GM18526 (cell line): Measurements from ENCODE around the gene WWC2.

Experiments
- POLR2A ChIP-seq: IDR thresholded peaks from 3 replicates; pipeline ENCODE4 v1.6.1; 2011; ENCODE audit not compliant: insufficient read length; ENCODE audit errors: extremely low read depth

The WWC2 gene

DNA sequence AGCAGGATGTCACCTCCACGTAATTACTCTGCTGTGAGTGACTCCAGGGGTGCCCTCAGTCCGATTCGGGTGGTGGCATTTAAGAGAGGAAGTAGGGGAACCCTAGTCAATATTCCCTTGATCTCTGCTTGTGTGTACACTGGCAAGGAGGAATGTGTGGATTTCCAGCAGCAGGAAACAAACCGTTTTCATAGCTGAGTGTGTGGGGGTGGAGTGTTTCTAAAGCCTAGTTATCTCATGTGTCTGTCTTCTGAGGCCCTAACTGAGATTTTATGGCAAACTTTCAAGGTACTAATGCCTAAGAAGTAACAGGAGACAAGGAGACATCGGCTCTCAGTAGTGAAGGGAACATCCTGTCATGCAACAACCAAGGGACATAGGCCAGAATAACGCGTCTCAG is 229.8 kb downstream of the WWC2 start:
- no peak for TF ChIP-seq POLR2A

DNA sequence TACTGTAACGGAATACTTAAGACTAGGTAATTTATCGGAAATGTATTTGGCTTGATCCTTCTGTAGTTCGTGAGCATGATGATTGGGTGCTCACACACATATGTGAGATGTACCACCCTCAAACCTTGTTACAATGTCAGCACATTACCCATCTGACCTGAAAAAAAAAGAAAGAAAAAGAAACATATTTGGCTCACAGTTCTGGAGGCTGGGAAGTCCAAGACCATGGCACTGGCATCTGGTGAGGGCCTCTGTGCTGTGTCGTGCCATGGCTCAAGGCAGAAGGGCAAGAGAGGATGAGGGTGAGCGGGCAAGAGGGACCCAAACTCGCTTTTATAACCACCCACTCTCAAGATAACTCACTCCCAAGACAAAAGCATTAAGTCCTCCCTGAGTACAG is 230.2 kb downstream of the WWC2 start:
- no peak for TF ChIP-seq POLR2A

DNA sequence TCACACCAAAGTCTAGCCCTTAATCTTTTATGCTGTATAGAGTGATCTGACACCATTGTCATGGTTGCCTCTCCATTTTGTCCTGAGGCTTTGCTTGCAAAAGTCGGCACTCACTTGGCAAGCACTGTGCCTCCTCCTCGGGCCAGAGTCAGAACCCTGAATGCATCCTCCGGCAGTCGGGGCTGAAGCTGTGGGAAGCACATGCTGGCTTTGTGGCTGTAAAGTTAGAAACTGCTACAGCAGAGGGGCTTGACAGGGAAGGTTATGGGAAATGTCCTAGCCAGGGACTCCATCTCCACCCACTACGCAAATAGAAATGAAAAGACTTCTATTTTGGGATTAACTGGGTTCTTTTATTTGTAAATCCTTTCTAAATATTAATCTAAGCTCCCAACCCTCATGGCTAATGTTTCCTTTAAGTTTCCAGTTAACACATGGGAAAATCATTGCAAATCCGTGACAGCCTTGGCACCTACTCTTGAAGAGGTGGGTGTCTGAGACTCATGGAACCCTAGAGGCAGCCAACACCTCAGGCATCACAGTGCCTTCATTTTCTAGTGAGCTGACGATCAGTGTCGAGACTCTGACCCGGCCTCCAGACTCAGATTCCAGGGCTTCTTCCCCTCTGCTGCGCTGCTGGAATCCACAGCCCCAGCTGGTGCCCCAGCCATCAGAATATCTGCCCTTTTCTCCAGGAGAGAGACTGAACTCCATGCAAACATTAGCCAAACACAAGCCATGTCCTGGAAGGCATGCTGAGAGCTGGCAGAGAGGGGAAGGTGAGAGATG is 231.1 kb downstream of the WWC2 start:
- no peak for TF ChIP-seq POLR2A

DNA sequence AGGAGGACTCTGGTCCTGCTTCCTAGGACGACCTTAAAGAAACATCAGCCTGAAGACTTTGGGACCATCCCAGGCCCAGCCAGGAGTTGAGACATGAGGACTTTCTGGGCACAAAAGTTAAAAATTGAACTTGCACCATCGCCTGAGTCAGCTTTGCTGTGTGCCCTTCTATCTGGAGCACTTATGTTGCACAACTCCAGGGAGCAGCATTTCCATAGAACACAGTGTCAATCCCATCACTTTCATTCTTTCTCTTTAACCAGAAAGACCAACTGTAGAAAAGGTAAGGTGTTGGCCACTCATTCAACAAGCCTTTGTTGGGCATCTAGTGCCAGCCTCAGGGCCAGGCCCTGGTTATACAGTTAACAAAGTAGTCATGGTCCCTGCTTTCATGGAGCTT is 231.8 kb downstream of the WWC2 start:
- no peak for TF ChIP-seq POLR2A

DNA sequence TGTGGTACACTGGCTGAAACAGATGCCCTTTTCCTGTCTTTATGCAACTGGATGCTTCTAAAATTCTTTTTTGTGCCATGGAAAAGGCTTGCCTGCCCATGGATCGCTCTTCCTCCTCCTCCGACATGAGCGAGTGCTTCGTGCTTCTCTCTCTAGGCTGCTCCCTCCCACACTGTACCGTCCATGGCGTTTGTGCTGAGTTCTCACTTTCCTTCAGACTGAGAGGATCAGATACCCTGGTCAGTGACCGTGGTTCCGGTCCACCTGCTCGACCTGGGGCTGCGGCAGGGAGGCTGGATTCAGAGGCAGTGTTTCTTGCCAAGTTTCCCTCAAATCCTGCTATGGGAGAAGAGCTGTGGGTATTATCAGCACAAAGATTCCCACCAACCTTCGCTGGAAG is 233.4 kb downstream of the WWC2 start:
- TF ChIP-seq POLR2A = no peak

DNA sequence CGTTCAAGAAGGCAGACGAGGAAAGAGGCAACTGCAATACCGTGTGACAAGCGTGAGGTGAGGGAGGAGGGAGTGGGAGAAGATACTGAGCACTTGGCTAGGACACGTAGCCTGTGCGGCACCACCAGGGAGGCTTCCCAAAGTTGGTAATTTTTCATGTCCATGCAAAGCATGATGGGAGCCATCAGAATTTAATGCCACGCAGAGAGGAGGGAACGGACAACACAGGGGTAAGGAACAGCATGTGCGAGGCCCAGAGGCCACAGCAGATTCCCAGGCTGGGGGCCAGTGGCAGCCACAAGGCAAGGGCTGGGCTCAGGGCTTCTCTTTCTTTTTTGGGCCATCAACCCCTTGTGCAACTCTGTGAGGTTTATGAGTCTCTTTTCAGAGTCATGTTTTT is 234.1 kb downstream of the WWC2 start:
- no peak for TF ChIP-seq POLR2A

DNA sequence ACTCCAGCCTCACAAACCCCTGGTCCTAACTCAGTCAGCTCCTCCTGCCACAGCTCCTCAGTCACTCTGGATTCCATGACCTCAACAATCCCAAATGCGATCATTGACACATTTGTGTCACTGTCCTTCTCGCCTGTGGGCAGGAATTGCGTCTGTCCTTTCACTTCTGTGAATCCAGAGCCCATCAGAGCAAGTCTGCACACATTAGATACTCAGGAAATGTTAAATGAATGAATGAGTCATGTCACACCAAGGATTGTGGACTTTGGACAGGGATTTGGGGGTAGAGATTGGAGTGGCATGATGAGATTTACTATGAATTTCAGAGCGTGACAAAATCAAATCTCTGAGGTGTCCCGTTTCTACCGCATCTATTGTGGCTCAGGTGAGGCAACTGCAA is 234.9 kb downstream of the WWC2 start:
- TF ChIP-seq POLR2A = no peak

DNA sequence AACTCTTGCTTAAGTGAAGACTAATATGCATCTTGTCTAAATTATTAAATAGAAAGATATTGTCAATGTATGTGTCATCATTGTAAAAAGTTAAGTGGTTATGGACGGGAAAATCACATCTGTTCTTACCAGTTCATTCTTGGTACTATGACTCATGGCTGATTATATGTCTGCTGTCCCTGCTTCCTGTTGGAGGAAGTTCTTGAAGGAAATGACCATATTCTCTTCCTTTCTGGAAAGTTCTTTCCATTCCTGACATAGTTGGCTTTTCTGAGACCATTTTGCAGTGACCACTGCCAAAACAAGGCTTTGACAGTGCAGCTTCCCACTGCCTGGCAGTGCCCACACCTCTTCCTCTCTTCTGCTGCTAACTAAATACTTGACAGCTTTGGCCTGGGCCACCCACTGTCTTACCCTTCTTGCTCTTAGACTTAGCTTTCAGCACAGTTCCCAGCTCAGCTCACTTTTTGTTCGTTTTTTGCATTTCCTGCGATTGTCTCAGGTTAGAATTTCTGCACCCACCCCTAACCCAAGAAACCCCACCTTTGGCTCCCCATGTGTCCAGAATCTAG is 236.4 kb downstream of the WWC2 start:
- TF ChIP-seq POLR2A = no peak

DNA sequence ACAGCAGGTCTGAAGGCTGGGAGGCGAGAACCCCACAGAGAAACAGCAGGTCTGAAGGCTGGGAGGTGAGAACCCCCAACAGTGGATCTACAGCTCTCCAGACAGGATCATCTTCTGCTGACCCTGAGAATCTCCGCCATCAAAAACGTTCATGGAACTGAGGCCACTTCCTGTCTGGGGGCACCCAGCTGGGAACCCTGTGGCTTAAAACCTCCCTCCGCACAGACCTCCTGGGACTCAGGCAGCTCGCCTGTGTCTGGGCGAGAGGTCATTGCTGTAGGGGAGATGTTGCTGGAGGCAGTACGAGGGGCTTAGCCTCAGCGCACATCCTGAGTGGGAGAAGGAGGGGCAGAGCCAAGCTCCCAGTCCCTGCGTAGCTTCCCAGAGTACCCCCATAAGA is 238.3 kb downstream of the WWC2 start:
- no peak for TF ChIP-seq POLR2A

DNA sequence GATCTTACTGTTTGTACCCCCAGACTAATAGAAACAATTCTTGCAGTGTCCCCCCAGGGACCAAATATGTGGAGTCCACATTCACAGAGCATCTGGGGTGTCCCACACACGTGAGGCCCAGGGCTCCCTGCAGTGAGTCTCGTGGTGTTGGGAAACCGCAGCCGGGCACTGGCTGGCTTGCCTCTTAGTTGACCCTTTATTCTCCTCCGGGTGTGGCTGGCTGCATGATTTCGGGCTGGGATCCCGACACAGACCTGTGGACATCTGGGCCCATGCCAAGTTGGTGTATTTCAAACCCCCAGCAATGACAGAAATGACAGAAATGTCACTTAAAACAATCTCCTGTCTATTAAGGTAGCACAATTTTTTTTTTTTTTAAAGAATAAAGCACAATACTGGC is 238.8 kb downstream of the WWC2 start:
- TF ChIP-seq POLR2A = no peak

DNA sequence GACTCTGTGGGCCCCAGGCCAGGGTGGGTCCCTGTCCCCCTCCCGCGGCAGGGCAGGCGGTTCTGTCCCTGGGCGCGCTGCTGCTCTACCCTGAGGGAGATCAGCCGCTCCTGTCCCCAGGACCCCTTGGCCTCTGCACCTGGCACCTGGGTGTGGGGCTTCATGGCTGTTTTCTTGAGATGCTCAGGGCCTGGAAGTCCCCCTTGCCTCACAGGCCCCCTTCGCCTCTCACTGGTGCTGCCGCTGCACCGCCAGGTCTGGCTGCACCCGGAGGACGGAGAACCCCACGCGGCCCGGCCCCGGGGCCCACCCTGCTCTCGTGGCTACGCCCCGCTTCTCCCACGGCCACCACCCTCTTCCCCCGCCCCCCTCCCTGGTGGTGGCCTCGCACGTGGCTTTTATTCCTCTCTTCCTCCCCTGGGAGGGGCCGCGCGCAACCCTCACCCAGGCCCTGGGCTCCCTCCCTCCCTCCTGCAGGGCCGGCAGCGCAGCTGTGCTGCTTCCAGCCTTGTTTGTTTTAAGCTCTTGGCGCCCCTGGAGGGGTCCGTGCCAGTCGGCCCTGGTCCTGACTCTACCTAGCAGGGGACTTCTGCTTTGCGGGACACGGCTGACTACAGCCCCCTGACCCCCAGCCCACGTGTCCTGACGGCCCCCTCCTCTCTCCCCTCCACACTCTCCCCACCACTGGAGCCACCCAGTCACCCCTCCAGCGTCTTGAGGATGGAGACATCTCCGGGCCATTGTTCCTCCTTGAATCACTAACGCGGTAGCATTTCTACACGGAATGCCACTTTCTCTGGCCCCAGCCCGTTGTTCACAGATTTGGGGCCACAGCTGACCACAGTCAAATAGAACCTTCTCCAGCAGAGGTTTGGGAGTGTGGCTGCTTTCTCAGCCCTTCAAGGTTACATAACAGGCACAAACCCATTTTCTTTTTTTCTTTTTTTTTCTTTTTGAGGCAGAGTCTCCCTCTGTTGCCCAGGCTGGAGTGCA is 243.8 kb downstream of the WWC2 start:
- TF ChIP-seq POLR2A = no peak

DNA sequence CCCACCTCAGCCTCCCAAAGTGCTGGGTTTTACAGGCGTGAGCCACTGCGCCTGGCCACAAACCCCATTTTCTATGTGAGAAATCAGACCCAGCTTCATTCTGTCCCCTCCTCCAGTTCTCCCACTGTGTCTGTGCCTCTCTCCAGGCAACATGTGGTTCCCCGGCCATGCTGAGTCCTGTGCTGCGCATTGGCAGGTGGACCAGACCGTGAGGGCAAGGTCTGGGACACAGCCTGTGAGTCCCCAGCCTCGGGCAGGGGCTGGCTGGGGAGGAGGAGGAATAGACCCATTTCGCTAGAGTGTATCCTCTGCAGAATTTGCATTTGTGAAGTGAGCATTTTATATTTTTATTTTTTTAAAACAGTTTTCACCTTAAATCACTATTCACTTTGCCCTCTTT is 244.7 kb downstream of the WWC2 start:
- no peak for TF ChIP-seq POLR2A

DNA sequence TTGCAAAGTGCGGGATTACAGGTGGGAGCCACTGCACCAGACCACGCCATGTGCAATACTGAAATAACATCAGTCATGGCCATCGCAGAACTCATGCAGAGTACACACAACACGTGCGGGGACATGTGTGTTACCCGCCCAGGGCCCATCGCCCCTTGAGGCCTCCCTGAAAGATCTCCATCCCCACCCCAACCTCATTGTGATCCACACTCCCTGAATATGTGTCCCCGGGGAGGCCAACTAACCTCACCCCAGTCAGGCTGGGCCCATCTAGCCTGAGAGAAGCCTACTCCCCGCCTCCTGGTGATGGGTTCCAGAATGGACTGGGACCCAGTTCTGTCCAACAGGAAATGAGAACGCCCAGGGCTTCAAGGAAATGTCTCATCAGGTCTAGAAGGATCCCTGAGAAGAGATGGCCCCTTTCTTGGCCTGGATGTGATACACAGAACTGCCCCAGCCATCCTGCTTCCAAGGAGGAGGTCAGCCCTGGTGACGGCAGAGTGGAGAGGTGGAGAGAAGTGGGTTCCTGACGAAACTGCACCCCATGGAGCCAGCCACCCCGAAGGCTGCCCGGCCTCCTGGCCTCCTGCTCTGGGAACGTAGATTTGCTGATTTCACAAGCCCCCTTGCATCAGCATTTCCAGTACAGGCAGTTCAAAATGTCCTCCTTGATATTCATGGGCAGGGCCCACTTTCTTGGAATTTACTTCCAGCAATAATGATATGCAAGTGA is 245.6 kb downstream of the WWC2 start:
- no peak for TF ChIP-seq POLR2A

DNA sequence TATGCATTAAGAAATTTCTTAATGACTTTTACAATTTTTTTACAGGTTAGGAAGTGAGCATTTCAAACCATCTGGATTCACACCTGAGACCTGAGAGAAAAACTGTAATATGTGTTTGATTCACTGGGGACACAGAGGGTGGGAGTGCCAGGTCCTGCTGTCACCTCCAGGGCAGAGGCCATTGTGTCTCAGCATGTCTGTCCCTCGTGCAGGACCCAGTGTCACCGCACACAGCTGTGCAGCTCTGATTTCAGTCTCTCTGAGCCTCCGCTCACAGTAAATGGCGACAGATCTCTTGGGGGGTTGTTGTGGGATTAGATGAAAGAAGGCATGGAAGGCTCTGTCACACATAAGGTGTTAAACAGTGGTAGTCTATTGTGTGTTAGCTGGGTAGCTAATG is 246.2 kb downstream of the WWC2 start:
- TF ChIP-seq POLR2A = no peak

DNA sequence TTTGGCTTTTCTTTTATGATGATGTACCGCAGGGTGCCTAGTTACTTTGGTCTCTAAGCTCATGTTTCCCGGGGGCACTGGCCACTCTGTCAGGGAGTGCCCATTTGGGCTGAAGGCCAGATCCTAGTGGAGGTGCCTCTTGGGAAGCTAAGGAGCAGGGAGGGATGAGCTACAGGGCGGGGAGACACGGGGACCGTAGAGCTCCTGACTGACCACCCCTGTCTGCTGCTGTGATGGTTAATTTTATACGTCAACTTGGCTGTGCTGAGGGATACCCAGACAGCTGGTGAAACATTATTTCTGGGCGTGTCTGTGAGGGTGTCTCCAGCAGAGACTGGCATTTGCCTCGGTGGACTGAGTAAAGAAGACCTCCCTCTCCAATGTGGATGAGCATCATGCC is 248.1 kb downstream of the WWC2 start:
- TF ChIP-seq POLR2A = no peak
